HG03442 (cell line): ENCODE data around the gene CEP97.
"Not testable (repeated sequence)": the region's sequence is repeated elsewhere in the genome, so short reads cannot be mapped to it uniquely, and the experiment has no call there.

Experiments used
- ATAC-seq: cut with Tn5 transposase; IDR thresholded peaks from one replicate; pipeline ENCODE4 v1.9.1; 2021; ENCODE audit warnings: mild to moderate bottlenecking, moderate library complexity; ENCODE audit not compliant: unreplicated experiment

Gene CEP97

GRCh38 chr3:101777745-101778281 lies 53.4 kb downstream of the CEP97 start:
- ATAC-seq, result not testable (repeated sequence)

- no peak for ATAC-seq
Measured at GRCh38 chr3:101778385-101779046, 54.1 kb downstream of the CEP97 start.

- ATAC-seq, result peak; percentile 94
Measured at GRCh38 chr3:101779047-101779821, 54.8 kb downstream of the CEP97 start, which contains the start of gene NXPE3. Gene NXPE3 (plus strand): TSS chr3:101779211. CDS start chr3:101785597, 6,386 bp downstream.

GRCh38 chr3:101779822-101780381 lies 55.5 kb downstream of the CEP97 start:
- ATAC-seq, result no peak

- no peak for ATAC-seq
Measured at GRCh38 chr3:101780661-101781060, 56.2 kb downstream of the CEP97 start.

GRCh38 chr3:101781166-101781565 lies 56.8 kb downstream of the CEP97 start:
- no peak for ATAC-seq

GRCh38 chr3:101784855-101785613 lies 60.6 kb downstream of the CEP97 start:
- no peak for ATAC-seq

GRCh38 chr3:101791778-101792177 lies 67.4 kb downstream of the CEP97 start:
- peak; percentile 99 for ATAC-seq

- ATAC-seq, result no peak
Measured at GRCh38 chr3:101796077-101796680, 71.8 kb downstream of the CEP97 start.

- ATAC-seq, result no peak
Measured at GRCh38 chr3:101801174-101801573, 76.8 kb downstream of the CEP97 start.

- no peak for ATAC-seq
Measured at GRCh38 chr3:101802179-101802578, 77.8 kb downstream of the CEP97 start.

GRCh38 chr3:101803173-101803782 lies 78.9 kb downstream of the CEP97 start:
- ATAC-seq, result peak; percentile 94

- ATAC-seq, result no peak
Measured at GRCh38 chr3:101803939-101804338, 79.5 kb downstream of the CEP97 start.

GRCh38 chr3:101806491-101806890 lies 82.1 kb downstream of the CEP97 start:
- no peak for ATAC-seq

GRCh38 chr3:101807888-101808287 lies 83.5 kb downstream of the CEP97 start:
- ATAC-seq, result peak; percentile 72

GRCh38 chr3:101809178-101810021 lies 85.0 kb downstream of the CEP97 start:
- peak; percentile 29 for ATAC-seq

- no peak for ATAC-seq
Measured at GRCh38 chr3:101810022-101810418, 85.6 kb downstream of the CEP97 start.

- ATAC-seq, result no peak
Measured at GRCh38 chr3:101811875-101812274, 87.5 kb downstream of the CEP97 start.

GRCh38 chr3:101812895-101813294 lies 88.5 kb downstream of the CEP97 start:
- no peak for ATAC-seq
